Neural progenitor cell (in vitro differentiated cells): ENCODE data around the gene PRDM9.

ENCODE experiments used
- EZH2 ChIP-seq: fragments of 200-600 bp; sonication (generic); IDR thresholded peaks from 2 replicates; pipeline ENCODE4 v1.6.1; 2017; ENCODE audit warnings: antibody characterized with exemption, mild to moderate bottlenecking, moderate library complexity
- TF ChIP-seq, protein P1 (sequence below): fragments of 200-600 bp; sonication (generic); IDR thresholded peaks from 2 replicates; pipeline ENCODE4 v1.5.1; 2017; ENCODE audit warnings: antibody characterized with exemption, mild to moderate bottlenecking

DNA sequence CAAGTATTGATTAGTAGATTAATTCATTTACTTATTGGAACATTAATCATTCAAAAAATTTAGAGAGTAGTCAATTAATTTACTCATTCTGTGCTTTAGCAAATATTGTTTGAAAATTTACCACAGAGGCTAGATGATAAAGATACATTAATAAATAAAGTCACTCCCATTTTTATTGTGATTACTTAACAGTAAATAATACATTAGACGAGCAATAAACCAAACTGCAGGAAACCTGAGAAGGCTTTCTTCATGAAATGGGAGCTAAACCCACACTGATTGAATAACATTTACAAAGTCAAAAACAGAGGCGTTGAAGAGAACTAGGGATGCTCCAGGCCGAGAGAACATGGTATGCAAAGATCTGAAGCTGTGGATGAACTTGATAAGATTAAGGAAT, 38.8 kb upstream of the PRDM9 start:
- TF ChIP-seq, protein P1, sequence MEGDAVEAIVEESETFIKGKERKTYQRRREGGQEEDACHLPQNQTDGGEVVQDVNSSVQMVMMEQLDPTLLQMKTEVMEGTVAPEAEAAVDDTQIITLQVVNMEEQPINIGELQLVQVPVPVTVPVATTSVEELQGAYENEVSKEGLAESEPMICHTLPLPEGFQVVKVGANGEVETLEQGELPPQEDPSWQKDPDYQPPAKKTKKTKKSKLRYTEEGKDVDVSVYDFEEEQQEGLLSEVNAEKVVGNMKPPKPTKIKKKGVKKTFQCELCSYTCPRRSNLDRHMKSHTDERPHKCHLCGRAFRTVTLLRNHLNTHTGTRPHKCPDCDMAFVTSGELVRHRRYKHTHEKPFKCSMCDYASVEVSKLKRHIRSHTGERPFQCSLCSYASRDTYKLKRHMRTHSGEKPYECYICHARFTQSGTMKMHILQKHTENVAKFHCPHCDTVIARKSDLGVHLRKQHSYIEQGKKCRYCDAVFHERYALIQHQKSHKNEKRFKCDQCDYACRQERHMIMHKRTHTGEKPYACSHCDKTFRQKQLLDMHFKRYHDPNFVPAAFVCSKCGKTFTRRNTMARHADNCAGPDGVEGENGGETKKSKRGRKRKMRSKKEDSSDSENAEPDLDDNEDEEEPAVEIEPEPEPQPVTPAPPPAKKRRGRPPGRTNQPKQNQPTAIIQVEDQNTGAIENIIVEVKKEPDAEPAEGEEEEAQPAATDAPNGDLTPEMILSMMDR = no peak
- TF ChIP-seq EZH2 = no peak
